Smooth muscle cell (in vitro differentiated cells): ENCODE measurements around the gene ZBTB47. TPM values are rescaled to one million over a fixed set of nuclear protein-coding genes. Genes with fewer than 3 reads are reported as not detected.

Source experiments
- DNase-seq: peaks from one replicate; lab custom pipeline; 2025; ENCODE audit not compliant: unreplicated experiment; lab: John Stamatoyannopoulos, UW
- H2AFZ ChIP-seq: fragments of 200-600 bp; sonication (generic); 2 replicates; pipeline ENCODE4 v1.6.0; 2016; ENCODE audit warnings: antibody characterized with exemption, low read depth, mild to moderate bottlenecking
- H3F3A ChIP-seq: fragments of 200-600 bp; sonication (generic); 2 replicates; pipeline ENCODE4 v1.6.0; 2017; ENCODE audit warnings: antibody characterized with exemption, low read depth
- H3K27ac ChIP-seq: fragments of 200-600 bp; sonication (generic); 2 replicates; pipeline ENCODE4 v1.5.1; 2016; ENCODE audit warnings: low read depth, mild to moderate bottlenecking
- H3K27me3 ChIP-seq: fragments of 200-600 bp; sonication (generic); 2 replicates; pipeline ENCODE4 v1.6.1; 2016; ENCODE audit warnings: low read depth, mild to moderate bottlenecking
- H3K36me3 ChIP-seq: fragments of 200-600 bp; sonication (generic); 2 replicates; pipeline ENCODE4 v1.5.1; 2016; ENCODE audit warnings: low read depth
- H3K4me1 ChIP-seq: fragments of 200-600 bp; sonication (generic); 2 replicates; pipeline ENCODE4 v1.5.1; 2016; ENCODE audit warnings: low read depth
- H3K4me2 ChIP-seq: fragments of 200-600 bp; sonication (generic); 2 replicates; pipeline ENCODE4 v1.6.0; 2016; ENCODE audit warnings: mild to moderate bottlenecking
- H3K4me3 ChIP-seq: fragments of 200-600 bp; sonication (generic); 2 replicates; pipeline ENCODE4 v1.5.1; 2016; ENCODE audit warnings: mild to moderate bottlenecking
- H3K79me2 ChIP-seq: fragments of 200-600 bp; sonication (generic); 2 replicates; pipeline ENCODE4 v1.6.0; 2016; ENCODE audit warnings: low read depth, mild to moderate bottlenecking
- H3K9ac ChIP-seq: fragments of 200-600 bp; sonication (generic); 2 replicates; pipeline ENCODE4 v1.6.0; 2016; ENCODE audit warnings: low read depth
- H3K9me3 ChIP-seq: fragments of 200-600 bp; sonication (generic); replicated peaks from 2 replicates; pipeline ENCODE4 v1.5.1; 2016; ENCODE audit warnings: low read depth
- H4K20me1 ChIP-seq: fragments of 200-600 bp; sonication (generic); 2 replicates; pipeline ENCODE4 v1.6.0; 2016; ENCODE audit warnings: low read depth
- CTCF ChIP-seq: fragments of 200-600 bp; sonication (generic); IDR thresholded peaks from 2 replicates; pipeline ENCODE4 v1.5.1; 2017; ENCODE audit warnings: borderline replicate concordance, mild to moderate bottlenecking, antibody characterized with exemption; ENCODE audit not compliant: insufficient read depth, poor library complexity, severe bottlenecking
- WGBS: methylation state at CpG from one replicate; pipeline ENCODE4 v1.1.7; 2016; ENCODE audit warnings: low lambda C conversion rate; 5-methylcytosine and 5-hydroxymethylcytosine counted together
- polyA plus RNA-seq: library from polyadenylated mRNA; unstranded; fragments of >200 nt; fragmentation: Nextera tagmentation; extraction: Ambion mirVana; gene quantifications from 2 replicates; pipeline ENCODE4 v1.2.1, GENCODE V29; 2016
- total RNA-seq: library from RNA; depleted of rRNA; stranded (reverse); fragments of >200 nt; gene quantifications from 2 replicates; pipeline ENCODE4 v1.2.3, GENCODE V29; 2014

ZBTB47 gene
- total and polyA plus RNA-seq, 2 experiments from 2014 or later: 4.6 to 7.7 TPM

- Histone ChIP-seq H3F3A (peaks cover 4% of the 10 kb centered on the region), H3K4me2 (no peak overlapping the region), H3K27me3 (no peaks in the 10 kb centered on the region), H3K9ac (no peak overlapping the region), H3K79me2 (peaks cover 38% of the 10 kb centered on the region), H3K36me3 (peaks cover 42% of the 10 kb centered on the region), H3K4me3 (no peak overlapping the region), H2AFZ (no peak overlapping the region), H3K27ac (peak overlapping the region; percentile 57), H4K20me1 (peaks cover 55% of the 10 kb centered on the region), H3K4me1 (no peaks in the 10 kb centered on the region), H3K9me3 (no peaks in the 10 kb centered on the region)
- no peak for TF ChIP-seq CTCF
- DNase-seq: no peak
- WGBS: 65% methylated on average over 6 of the region's 6 CpGs
These were observed 16.5 kb upstream of the ZBTB47 start for GRCh38 chr3:42637001-42637400.

DNA sequence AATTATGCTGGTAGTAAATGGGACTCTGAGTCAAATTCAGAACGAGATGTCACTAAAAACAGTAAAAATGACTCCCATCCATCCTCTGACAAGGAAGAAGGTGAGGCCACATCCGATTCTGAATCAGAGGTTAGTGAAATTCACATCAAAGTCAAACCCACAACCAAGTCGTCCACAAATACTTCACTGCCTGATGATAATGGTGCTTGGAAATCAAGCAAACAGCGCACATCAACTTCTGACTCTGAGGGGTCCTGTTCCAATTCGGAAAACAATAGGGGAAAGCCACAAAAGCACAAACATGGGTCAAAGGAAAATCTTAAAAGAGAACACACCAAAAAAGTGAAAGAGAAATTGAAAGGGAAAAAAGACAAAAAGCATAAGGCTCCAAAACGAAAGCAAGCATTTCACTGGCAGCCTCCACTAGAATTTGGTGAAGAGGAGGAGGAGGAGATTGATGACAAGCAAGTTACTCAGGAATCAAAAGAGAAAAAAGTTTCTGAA lies 15.1 kb upstream of the ZBTB47 start:
- Histone ChIP-seq H3K27ac (no peak overlapping the region), H4K20me1 (peaks cover 56% of the 10 kb centered on the region), H3K9ac (no peak overlapping the region), H3F3A (peaks cover 4% of the 10 kb centered on the region), H3K9me3 (no peaks in the 10 kb centered on the region), H2AFZ (no peak overlapping the region), H3K4me3 (no peak overlapping the region), H3K4me1 (no peaks in the 10 kb centered on the region), H3K36me3 (peaks cover 41% of the 10 kb centered on the region), H3K27me3 (no peaks in the 10 kb centered on the region), H3K79me2 (peaks cover 41% of the 10 kb centered on the region), H3K4me2 (no peak overlapping the region)
- no peak for TF ChIP-seq CTCF
- no peak for DNase-seq
- 98% methylated on average over 6 of the region's 6 CpGs for WGBS

GRCh38 chr3:42639192-42639591 lies 14.3 kb upstream of the ZBTB47 start:
- Histone ChIP-seq H3K4me3 (no peak overlapping the region), H3K4me1 (no peaks in the 10 kb centered on the region), H3K27ac (no peak overlapping the region), H4K20me1 (peaks cover 58% of the 10 kb centered on the region), H3K4me2 (no peak overlapping the region), H2AFZ (no peak overlapping the region), H3K9ac (no peak overlapping the region), H3K9me3 (no peaks in the 10 kb centered on the region), H3K36me3 (peaks cover 42% of the 10 kb centered on the region), H3K79me2 (peaks cover 41% of the 10 kb centered on the region), H3F3A (peaks cover 4% of the 10 kb centered on the region), H3K27me3 (no peaks in the 10 kb centered on the region)
- no peak for TF ChIP-seq CTCF
- no peak for DNase-seq
- WGBS: 93% methylated on average over 6 of the region's 6 CpGs

- Histone ChIP-seq H3K9me3 (no peaks in the 10 kb centered on the region), H3F3A (no peaks in the 10 kb centered on the region), H3K36me3 (peaks cover 37% of the 10 kb centered on the region), H2AFZ (no peak overlapping the region), H3K79me2 (peaks cover 41% of the 10 kb centered on the region), H3K9ac (no peak overlapping the region), H4K20me1 (peaks cover 58% of the 10 kb centered on the region), H3K27ac (no peak overlapping the region), H3K4me2 (no peak overlapping the region), H3K4me1 (no peaks in the 10 kb centered on the region), H3K4me3 (no peak overlapping the region), H3K27me3 (no peaks in the 10 kb centered on the region)
- DNase-seq: no peak
- TF ChIP-seq CTCF: no peak
These were observed 13.4 kb upstream of the ZBTB47 start for GRCh38 chr3:42640129-42640528.
